WTC11 (cell line): ENCODE measurements around the gene SLC25A10. TPM values are rescaled to one million over a fixed set of nuclear protein-coding genes. Genes with fewer than 3 reads are reported as not detected.

Source experiments
- ATAC-seq: fragments of 200-7000 bp; cut with Tn5 transposase; 2 replicates; pipeline ENCODE4 v1.10.0; 2021; ENCODE audit warnings: mild to moderate bottlenecking, moderate library complexity
- CTCF ChIA-PET: fragments of 300-600 bp; sonication (Branson Sonifier 250); formaldehyde crosslinking; loops from one replicate; lab custom pipeline; 2021; ENCODE audit warnings: antibody characterized with exemption; lab: Charles Lee
- POLR2A ChIA-PET: fragments of 350-600 bp; sonication (Branson Sonifier 250); formaldehyde crosslinking; loops from one replicate; lab custom pipeline; 2021; ENCODE audit warnings: antibody characterized with exemption; lab: Charles Lee
- DNase-seq: peaks from one replicate; pipeline ENCODE4 v3.0.0; 2021; ENCODE audit warnings: low spot score
- H3K27ac Mint-ChIP-seq: 2 replicates; pipeline ENCODE4 v1.8.0; 2021; ENCODE audit warnings: mixed read lengths
- H3K27me3 Mint-ChIP-seq: 2 replicates; pipeline ENCODE4 v1.8.0; 2021; ENCODE audit warnings: low read depth, mild to moderate bottlenecking, moderate library complexity, mixed read lengths
- H3K36me3 Mint-ChIP-seq: 2 replicates; pipeline ENCODE4 v1.8.0; 2021; ENCODE audit warnings: mixed read lengths
- H3K4me1 Mint-ChIP-seq: 2 replicates; pipeline ENCODE4 v1.8.0; 2022; ENCODE audit warnings: mixed read lengths
- H3K4me3 Mint-ChIP-seq: 2 replicates; pipeline ENCODE4 v1.8.0; 2021; ENCODE audit warnings: mild to moderate bottlenecking, moderate library complexity, mixed read lengths
- H3K9me3 Mint-ChIP-seq: 2 replicates; pipeline ENCODE4 v1.8.0; 2021; ENCODE audit warnings: mixed read lengths
- CREB1 ChIP-seq: sonication (generic); formaldehyde crosslinking; IDR thresholded peaks from 2 replicates; pipeline ENCODE4 v1.8.0; 2023; ENCODE audit warnings: mild to moderate bottlenecking, missing genetic modification reagents
- GTF2I ChIP-seq: fragments of 250-450 bp; sonication (Bioruptor Pico); conservative IDR thresholded peaks from 2 replicates; pipeline ENCODE4 v1.4.0; 2021; ENCODE audit warnings: mild to moderate bottlenecking
- IRF2 ChIP-seq: sonication (generic); formaldehyde crosslinking; IDR thresholded peaks from 2 replicates; pipeline ENCODE4 v1.8.0; 2022; ENCODE audit warnings: low read depth, missing genetic modification reagents, borderline replicate concordance
- JAZF1 ChIP-seq: fragments of 250-450 bp; sonication (Bioruptor Pico); IDR thresholded peaks from 2 replicates; pipeline ENCODE4 v1.9.0; 2021; ENCODE audit warnings: moderate library complexity, mild to moderate bottlenecking, inconsistent platforms
- MYBL2 ChIP-seq: sonication (generic); formaldehyde crosslinking; IDR thresholded peaks from 2 replicates; pipeline ENCODE4 v1.8.1; 2023; ENCODE audit warnings: mild to moderate bottlenecking, moderate library complexity, missing genetic modification reagents
- NFE2L1 ChIP-seq: sonication (generic); formaldehyde crosslinking; IDR thresholded peaks from 2 replicates; pipeline ENCODE4 v1.8.1; 2023; ENCODE audit warnings: missing genetic modification reagents
- NR3C1 ChIP-seq: sonication (generic); formaldehyde crosslinking; conservative IDR thresholded peaks from 2 replicates; pipeline ENCODE4 v1.8.1; 2023; ENCODE audit warnings: low read depth, mild to moderate bottlenecking, missing genetic modification reagents
- OVOL2 ChIP-seq: fragments of 250-450 bp; sonication (Bioruptor Pico); IDR thresholded peaks from 2 replicates; pipeline ENCODE4 v1.9.0; 2021; ENCODE audit warnings: mild to moderate bottlenecking, borderline replicate concordance
- SMAD4 ChIP-seq: sonication (generic); formaldehyde crosslinking; IDR thresholded peaks from 2 replicates; pipeline ENCODE4 v1.8.0; 2022; ENCODE audit warnings: mild to moderate bottlenecking, missing genetic modification reagents
- TCF7 ChIP-seq: sonication (generic); formaldehyde crosslinking; IDR thresholded peaks from 2 replicates; pipeline ENCODE4 v1.8.0; 2022; ENCODE audit warnings: mild to moderate bottlenecking, low read depth, missing genetic modification reagents, moderate library complexity
- ZBTB21 ChIP-seq: sonication (generic); formaldehyde crosslinking; IDR thresholded peaks from 2 replicates; pipeline ENCODE4 v1.8.1; 2023; ENCODE audit warnings: mild to moderate bottlenecking, missing genetic modification reagents, borderline replicate concordance
- ZNF121 ChIP-seq: sonication (generic); formaldehyde crosslinking; IDR thresholded peaks from 2 replicates; pipeline ENCODE4 v1.8.0; 2023; ENCODE audit warnings: missing genetic modification reagents
- ZNF263 ChIP-seq: sonication (generic); formaldehyde crosslinking; IDR thresholded peaks from 2 replicates; pipeline ENCODE4 v1.8.1; 2022; ENCODE audit warnings: low read depth, mild to moderate bottlenecking, moderate library complexity, missing genetic modification reagents
- ZNF416 ChIP-seq: fragments of 250-450 bp; sonication (Bioruptor Pico); IDR thresholded peaks from 2 replicates; pipeline ENCODE4 v1.9.0; 2021; ENCODE audit warnings: mild to moderate bottlenecking, inconsistent platforms
- total RNA-seq: library from RNA; stranded (reverse); gene quantifications from 3 replicates; pipeline ENCODE4 v1.2.3, GENCODE V29; 2021
- TF ChIP-seq, protein P1 (sequence below): sonication (generic); formaldehyde crosslinking; IDR thresholded peaks from 2 replicates; pipeline ENCODE4 v1.8.1; 2022; ENCODE audit warnings: low read depth, missing genetic modification reagents, borderline replicate concordance
- TF ChIP-seq, protein P2 (sequence below): sonication (generic); formaldehyde crosslinking; IDR thresholded peaks from 2 replicates; pipeline ENCODE4 v1.8.1; 2022; ENCODE audit warnings: mild to moderate bottlenecking, missing genetic modification reagents, moderate library complexity, borderline replicate concordance
- TF ChIP-seq, protein P3 (sequence below): sonication (generic); formaldehyde crosslinking; IDR thresholded peaks from 2 replicates; pipeline ENCODE4 v1.8.0; 2023; ENCODE audit warnings: missing genetic modification reagents
- TF ChIP-seq, protein P4 (sequence below): sonication (generic); formaldehyde crosslinking; IDR thresholded peaks from 2 replicates; pipeline ENCODE4 v1.8.0; 2022; ENCODE audit warnings: mild to moderate bottlenecking, missing genetic modification reagents
- TF ChIP-seq, protein P5 (sequence below): sonication (generic); formaldehyde crosslinking; IDR thresholded peaks from 2 replicates; pipeline ENCODE4 v1.8.0; 2022; ENCODE audit warnings: mild to moderate bottlenecking, missing genetic modification reagents
- TF ChIP-seq, protein P6 (sequence below): sonication (generic); formaldehyde crosslinking; IDR thresholded peaks from 2 replicates; pipeline ENCODE4 v1.8.1; 2023; ENCODE audit warnings: mild to moderate bottlenecking, missing genetic modification reagents, moderate library complexity
- TF ChIP-seq, protein P7 (sequence below): fragments of 250-450 bp; sonication (Bioruptor Pico); conservative IDR thresholded peaks from 2 replicates; pipeline ENCODE4 v1.9.0; 2021; ENCODE audit warnings: mild to moderate bottlenecking
- TF ChIP-seq, protein P8 (sequence below): fragments of 250-450 bp; sonication (Bioruptor Pico); IDR thresholded peaks from 2 replicates; pipeline ENCODE4 v1.9.0; 2021; ENCODE audit warnings: mild to moderate bottlenecking, borderline replicate concordance

The SLC25A10 gene
- total RNA-seq, 1 experiment from 2014 or later, result 38.7 TPM

DNA sequence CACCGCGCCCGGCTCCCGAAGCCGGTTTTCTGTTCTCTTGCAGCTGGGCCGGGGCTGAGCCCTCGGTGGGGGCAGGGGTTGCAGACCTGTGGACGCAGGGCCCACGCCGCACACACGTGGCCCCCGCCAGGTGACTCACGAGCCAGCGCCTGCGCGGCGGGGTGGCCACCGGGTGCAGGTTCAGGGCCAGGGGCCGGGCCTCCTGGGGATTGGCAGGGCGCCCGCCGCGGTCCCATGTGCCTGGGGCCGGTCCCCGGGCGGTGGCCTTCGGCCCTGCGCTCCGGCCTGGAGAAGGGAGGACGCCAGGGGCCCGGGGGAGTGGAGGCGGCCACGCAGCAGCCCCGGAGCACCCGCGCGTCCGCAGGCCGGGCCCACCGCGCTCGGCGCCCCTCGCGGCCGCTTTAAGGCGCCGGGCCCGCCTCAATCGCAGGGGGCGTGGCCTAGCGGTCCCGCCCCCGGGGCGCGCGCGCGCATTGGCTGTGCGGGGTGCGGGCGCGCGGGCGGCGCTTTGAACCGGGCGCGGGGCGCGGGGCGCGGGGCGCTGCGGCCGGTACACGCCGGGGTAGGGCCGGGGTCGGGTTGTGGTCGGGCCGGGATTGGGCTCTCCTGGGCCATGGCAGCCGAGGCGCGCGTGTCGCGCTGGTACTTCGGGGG lies at the start of gene SLC25A10 (continued):
- no peak for TF ChIP-seq JAZF1 (CRISPR knock-in tag)
- no peak for TF ChIP-seq OVOL2 (CRISPR knock-in tag)
- no peak for TF ChIP-seq IRF2 (CRISPR knock-in tag)
- TF ChIP-seq, protein P1, sequence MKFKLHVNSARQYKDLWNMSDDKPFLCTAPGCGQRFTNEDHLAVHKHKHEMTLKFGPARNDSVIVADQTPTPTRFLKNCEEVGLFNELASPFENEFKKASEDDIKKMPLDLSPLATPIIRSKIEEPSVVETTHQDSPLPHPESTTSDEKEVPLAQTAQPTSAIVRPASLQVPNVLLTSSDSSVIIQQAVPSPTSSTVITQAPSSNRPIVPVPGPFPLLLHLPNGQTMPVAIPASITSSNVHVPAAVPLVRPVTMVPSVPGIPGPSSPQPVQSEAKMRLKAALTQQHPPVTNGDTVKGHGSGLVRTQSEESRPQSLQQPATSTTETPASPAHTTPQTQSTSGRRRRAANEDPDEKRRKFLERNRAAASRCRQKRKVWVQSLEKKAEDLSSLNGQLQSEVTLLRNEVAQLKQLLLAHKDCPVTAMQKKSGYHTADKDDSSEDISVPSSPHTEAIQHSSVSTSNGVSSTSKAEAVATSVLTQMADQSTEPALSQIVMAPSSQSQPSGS (CRISPR knock-in tag), result no peak
- TF ChIP-seq, protein P2, sequence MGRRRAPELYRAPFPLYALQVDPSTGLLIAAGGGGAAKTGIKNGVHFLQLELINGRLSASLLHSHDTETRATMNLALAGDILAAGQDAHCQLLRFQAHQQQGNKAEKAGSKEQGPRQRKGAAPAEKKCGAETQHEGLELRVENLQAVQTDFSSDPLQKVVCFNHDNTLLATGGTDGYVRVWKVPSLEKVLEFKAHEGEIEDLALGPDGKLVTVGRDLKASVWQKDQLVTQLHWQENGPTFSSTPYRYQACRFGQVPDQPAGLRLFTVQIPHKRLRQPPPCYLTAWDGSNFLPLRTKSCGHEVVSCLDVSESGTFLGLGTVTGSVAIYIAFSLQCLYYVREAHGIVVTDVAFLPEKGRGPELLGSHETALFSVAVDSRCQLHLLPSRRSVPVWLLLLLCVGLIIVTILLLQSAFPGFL (CRISPR knock-in tag), result peak; percentile 86; the same call in 1 of the 2 replicates
- TF ChIP-seq, protein P3, sequence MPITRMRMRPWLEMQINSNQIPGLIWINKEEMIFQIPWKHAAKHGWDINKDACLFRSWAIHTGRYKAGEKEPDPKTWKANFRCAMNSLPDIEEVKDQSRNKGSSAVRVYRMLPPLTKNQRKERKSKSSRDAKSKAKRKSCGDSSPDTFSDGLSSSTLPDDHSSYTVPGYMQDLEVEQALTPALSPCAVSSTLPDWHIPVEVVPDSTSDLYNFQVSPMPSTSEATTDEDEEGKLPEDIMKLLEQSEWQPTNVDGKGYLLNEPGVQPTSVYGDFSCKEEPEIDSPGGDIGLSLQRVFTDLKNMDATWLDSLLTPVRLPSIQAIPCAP (CRISPR knock-in tag), result no peak
- TF ChIP-seq, protein P4, sequence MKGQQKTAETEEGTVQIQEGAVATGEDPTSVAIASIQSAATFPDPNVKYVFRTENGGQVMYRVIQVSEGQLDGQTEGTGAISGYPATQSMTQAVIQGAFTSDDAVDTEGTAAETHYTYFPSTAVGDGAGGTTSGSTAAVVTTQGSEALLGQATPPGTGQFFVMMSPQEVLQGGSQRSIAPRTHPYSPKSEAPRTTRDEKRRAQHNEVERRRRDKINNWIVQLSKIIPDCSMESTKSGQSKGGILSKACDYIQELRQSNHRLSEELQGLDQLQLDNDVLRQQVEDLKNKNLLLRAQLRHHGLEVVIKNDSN, result peak; percentile 70; the same call in 1 of the 2 replicates
- TF ChIP-seq ZNF121 (CRISPR knock-in tag), result no peak
- no peak for TF ChIP-seq NFE2L1
- TF ChIP-seq TCF7 (CRISPR knock-in tag), result no peak
- TF ChIP-seq, protein P5, sequence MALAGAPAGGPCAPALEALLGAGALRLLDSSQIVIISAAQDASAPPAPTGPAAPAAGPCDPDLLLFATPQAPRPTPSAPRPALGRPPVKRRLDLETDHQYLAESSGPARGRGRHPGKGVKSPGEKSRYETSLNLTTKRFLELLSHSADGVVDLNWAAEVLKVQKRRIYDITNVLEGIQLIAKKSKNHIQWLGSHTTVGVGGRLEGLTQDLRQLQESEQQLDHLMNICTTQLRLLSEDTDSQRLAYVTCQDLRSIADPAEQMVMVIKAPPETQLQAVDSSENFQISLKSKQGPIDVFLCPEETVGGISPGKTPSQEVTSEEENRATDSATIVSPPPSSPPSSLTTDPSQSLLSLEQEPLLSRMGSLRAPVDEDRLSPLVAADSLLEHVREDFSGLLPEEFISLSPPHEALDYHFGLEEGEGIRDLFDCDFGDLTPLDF (CRISPR knock-in tag), result no peak
- TF ChIP-seq SMAD4, result no peak
- peak; percentile 57; the same call in 1 of the 2 replicates for TF ChIP-seq ZNF416
- TF ChIP-seq, protein P6, sequence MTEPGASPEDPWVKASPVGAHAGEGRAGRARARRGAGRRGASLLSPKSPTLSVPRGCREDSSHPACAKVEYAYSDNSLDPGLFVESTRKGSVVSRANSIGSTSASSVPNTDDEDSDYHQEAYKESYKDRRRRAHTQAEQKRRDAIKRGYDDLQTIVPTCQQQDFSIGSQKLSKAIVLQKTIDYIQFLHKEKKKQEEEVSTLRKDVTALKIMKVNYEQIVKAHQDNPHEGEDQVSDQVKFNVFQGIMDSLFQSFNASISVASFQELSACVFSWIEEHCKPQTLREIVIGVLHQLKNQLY (CRISPR knock-in tag), result no peak
- no peak for TF ChIP-seq GTF2I
- no peak for TF ChIP-seq ZNF263 (CRISPR knock-in tag)
- TF ChIP-seq NR3C1 (CRISPR knock-in tag), result no peak

DNA sequence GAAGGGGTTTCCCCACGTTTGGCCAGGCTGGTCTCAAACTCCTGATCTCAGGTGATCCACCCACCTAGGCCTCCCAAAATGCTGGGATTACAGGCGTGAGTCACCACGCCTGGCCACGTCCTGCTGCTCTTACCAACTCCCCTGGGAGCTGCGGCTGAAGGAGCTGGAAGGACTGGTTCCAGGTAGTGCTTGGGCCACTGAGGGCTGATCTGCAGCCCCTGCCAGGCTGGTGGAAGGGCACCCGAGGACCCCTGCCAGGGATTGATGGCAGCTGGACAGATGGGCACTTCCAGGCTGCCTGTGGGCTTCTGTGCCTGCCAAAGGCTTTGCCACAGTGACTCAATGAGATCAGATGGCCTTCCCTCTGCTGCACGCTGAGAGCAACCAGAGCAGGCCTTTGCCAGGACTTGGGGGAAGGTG lies 48.0 kb upstream of the SLC25A10 start:
- CTCF ChIA-PET, result interaction anchor here (1.0 kb wide), 2 partner anchors 19 to 30 kb away, joined by 3 to 7 read pairs; partner anchors contain the start of gene ARL16
- no peak overlapping the region for H3K27ac Mint-ChIP-seq
- H3K4me3 Mint-ChIP-seq, result peak overlapping the region; percentile 8; the same call in 1 of the 2 replicates
- no peak for TF ChIP-seq MYBL2 (CRISPR knock-in tag)
- no peak for TF ChIP-seq ZBTB21 (CRISPR knock-in tag)
- TF ChIP-seq, protein P7, sequence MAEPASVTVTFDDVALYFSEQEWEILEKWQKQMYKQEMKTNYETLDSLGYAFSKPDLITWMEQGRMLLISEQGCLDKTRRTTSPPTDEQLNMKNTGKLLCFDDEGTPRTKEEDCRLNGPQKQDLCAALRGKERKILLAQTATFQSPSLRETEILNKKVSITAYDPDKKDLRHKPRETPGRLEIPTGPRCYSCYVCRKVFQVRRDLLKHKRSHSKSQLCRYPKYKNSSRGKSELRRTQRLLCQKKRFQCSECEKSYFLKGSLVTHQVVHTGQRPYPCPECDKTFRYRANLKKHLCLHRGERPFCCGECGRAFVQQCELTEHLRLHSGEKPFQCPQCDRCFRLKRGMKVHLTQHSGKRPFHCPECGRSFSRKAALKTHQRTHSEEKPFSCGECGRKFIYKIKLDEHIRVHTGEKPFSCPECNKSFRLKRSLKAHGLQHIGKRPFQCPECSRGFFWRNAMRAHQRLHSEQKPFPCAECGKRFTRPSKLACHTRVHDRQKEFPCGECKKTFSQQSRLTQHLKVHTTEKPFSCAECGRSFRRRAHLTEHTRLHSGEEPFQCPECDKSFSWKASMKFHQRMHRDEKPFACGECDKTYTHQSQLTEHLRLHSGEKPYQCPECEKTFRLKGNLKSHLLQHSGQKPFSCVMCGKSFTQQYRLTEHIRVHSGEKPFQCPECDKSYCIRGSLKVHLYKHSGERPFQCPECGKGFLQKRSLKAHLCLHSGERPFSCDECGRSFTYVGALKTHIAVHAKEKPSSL (CRISPR knock-in tag), result no peak
- TF ChIP-seq, protein P8, sequence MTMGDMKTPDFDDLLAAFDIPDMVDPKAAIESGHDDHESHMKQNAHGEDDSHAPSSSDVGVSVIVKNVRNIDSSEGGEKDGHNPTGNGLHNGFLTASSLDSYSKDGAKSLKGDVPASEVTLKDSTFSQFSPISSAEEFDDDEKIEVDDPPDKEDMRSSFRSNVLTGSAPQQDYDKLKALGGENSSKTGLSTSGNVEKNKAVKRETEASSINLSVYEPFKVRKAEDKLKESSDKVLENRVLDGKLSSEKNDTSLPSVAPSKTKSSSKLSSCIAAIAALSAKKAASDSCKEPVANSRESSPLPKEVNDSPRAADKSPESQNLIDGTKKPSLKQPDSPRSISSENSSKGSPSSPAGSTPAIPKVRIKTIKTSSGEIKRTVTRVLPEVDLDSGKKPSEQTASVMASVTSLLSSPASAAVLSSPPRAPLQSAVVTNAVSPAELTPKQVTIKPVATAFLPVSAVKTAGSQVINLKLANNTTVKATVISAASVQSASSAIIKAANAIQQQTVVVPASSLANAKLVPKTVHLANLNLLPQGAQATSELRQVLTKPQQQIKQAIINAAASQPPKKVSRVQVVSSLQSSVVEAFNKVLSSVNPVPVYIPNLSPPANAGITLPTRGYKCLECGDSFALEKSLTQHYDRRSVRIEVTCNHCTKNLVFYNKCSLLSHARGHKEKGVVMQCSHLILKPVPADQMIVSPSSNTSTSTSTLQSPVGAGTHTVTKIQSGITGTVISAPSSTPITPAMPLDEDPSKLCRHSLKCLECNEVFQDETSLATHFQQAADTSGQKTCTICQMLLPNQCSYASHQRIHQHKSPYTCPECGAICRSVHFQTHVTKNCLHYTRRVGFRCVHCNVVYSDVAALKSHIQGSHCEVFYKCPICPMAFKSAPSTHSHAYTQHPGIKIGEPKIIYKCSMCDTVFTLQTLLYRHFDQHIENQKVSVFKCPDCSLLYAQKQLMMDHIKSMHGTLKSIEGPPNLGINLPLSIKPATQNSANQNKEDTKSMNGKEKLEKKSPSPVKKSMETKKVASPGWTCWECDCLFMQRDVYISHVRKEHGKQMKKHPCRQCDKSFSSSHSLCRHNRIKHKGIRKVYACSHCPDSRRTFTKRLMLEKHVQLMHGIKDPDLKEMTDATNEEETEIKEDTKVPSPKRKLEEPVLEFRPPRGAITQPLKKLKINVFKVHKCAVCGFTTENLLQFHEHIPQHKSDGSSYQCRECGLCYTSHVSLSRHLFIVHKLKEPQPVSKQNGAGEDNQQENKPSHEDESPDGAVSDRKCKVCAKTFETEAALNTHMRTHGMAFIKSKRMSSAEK, result no peak
- TF ChIP-seq CREB1 (CRISPR knock-in tag), result no peak

More for the DNA sequence above, 48.0 kb upstream of the SLC25A10 start:
- no peak for DNase-seq
- Mint-ChIP-seq H3K36me3 (peaks cover 19% of the 10 kb centered on the region), H3K27me3 (no peaks in the 10 kb centered on the region), H3K4me1 (peaks cover 21% of the 10 kb centered on the region), H3K9me3 (no peaks in the 10 kb centered on the region)
- ATAC-seq, result no peak
- POLR2A ChIA-PET, result no interaction called here
